Stimulated activated CD8-positive, alpha-beta memory T cell treated with anti-CD3 and anti-CD28 coated beads, Interleukin-15, amount 100 ng/mL, for 1 hour (primary cell): ENCODE data around the gene BEAN1.
"Not testable (repeated sequence)": the region's sequence is repeated elsewhere in the genome, so short reads cannot be mapped to it uniquely, and the experiment has no call there.

ENCODE experiments used
- DNase-seq: peaks from one replicate; pipeline ENCODE4 v3.0.0-alpha.2; 2020; ENCODE audit warnings: low read depth

The BEAN1 gene

DNA sequence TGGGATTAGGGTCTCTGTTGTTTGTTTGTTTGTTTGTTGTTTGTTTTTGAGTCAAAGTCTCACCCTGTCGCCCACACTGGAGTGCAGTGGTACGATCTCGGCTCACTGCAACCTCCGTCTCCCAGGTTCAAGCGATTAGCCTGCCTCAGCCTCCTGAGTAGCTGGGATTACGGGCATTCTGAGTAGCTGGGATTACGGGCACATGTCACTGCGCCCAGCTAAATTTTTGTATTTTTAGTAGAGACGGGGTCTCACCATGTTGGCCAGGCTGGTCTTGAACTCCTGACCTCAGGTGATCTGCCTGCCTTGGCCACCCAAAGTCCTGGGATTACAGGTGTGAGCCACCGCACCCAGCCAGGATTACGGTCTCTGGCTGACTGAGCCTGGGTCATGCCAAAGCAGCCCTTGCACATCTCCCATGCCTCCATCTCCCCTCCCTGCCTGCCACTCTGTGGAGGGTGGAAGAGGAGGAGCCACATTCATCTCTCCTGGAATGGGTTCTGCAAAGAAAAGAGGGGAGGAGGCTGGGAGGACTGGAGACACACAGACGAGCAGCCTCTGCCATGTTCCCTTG is 59.2 kb downstream of the BEAN1 start:
- no peak for DNase-seq

DNA sequence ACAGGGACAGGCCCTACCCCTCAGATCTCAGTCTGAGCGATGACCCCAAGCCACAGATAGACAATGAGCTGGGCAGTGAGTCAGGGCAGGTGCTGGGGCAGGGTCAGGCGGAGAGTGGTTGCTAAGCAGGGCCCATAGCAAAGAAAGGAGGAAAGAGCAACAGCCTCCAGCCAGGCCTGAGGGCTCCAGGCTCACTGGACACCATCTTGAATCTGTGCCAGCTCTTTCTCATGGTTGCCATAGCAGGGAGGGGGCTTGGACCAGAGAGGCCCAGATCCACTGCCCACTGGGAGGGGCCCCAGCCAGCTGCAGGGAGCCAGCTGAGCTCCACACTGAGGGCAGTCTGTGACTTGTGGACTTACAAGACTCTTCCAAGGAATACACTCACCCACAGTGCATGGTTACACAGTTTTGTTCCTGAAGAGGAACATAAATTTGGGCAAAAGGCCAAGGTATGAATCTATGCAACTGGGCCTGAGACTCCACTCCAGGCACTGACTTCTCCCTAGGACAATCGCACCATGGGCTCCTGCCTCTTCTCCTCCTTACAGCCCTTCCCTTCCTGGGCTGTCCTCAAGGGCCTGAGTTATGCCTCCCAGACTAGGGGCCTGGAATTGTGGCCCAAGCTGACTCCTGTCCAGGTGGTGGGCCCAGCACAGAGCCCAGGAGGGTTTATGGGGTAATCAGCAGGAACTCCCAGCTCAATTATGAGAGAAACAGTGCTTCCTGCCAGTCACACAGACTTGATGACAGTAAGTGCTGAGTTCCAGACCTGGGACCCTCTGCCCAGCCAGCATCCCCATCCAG is 59.9 kb downstream of the BEAN1 start:
- no peak for DNase-seq

DNA sequence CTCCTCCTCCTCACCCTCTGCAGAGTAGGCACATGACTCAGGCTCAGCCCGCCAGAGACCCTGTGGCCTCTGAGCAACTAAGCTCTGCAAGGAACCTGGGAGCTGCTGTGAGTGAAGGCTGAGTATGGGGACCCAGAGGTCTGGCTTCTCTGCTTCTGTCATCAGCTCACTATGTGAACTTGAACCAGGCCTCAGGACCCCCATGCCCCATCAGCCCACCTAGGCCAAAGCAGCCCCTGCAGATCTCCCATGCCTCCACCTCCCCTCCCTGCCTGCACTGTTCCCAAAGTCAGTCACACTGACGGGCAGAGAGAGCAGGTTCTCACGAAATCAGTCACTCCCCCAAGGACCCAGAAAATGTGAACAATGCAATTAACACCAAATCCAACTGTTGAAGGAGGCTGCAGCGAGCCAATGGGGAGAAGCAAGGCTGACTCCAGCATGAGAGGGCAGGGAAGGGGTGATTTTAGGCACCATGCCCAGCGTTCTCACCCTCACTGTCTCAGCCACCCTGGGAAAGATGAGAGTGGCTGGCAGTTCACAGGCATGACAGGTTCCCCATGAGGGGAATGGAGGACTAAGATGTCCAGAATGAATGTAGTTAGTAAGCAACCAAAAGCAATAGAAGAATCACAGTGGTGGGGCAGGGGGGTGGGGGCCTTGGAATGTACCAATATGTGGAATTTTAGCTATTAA is 60.6 kb downstream of the BEAN1 start:
- no peak for DNase-seq

DNA sequence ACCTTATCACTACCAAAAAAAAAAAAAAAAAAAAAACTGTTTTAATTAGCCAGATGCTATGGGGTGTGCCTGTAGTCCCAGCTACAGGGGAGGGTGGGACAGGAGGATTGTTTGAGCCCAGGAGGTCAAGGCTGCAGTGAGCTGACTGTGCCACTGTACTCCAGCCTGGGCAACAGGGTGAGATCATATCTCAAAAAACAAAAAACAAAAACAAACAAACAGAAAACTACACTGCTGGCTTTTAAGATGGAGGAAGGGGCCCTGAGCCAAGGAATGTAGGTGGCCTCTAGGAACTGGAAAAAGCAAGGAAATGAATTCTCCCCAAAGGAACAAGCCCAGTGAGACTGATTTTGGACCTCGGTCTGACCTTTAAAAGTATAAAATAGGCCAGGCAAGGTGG is 61.4 kb downstream of the BEAN1 start:
- DNase-seq = no peak

DNA sequence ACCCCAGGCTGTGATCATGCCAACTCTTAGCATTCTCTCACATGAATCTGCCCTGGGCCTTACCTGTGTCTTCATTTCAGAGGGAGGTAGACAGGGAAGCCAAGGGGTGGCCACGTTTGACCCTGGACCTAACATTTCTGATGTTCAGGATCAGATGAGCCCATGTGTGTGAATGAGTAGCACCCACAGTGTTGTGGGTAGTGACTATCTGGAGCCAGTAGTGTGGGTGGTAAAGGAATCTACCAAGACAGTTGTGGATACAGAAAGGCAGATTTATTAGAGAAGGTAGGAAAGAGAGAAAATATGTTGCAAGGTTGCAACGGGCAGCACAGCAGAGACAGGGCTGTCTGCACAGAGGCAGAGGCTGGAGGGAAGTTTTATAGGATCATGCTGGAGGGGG is 62.3 kb downstream of the BEAN1 start:
- no peak for DNase-seq

DNA sequence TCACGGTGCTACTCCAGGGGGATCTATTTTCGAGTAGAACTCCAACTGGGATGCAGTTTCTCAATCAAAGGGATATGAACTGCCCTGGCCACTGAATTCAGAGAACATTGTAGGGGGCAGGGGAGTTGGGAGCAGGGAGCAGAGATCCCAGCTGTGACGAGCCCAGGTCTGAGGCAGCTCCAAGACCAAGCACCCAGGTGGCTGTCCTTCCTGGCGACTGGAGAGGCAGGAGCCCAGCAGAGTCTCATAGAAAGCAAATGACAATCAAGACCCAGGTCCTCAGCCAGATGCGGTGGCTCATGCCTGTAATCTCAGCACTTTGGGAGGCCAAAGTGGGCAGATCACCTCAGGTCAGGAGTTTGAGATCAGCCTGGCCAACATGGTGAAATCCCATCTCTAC is 62.7 kb downstream of the BEAN1 start:
- no peak for DNase-seq

DNA sequence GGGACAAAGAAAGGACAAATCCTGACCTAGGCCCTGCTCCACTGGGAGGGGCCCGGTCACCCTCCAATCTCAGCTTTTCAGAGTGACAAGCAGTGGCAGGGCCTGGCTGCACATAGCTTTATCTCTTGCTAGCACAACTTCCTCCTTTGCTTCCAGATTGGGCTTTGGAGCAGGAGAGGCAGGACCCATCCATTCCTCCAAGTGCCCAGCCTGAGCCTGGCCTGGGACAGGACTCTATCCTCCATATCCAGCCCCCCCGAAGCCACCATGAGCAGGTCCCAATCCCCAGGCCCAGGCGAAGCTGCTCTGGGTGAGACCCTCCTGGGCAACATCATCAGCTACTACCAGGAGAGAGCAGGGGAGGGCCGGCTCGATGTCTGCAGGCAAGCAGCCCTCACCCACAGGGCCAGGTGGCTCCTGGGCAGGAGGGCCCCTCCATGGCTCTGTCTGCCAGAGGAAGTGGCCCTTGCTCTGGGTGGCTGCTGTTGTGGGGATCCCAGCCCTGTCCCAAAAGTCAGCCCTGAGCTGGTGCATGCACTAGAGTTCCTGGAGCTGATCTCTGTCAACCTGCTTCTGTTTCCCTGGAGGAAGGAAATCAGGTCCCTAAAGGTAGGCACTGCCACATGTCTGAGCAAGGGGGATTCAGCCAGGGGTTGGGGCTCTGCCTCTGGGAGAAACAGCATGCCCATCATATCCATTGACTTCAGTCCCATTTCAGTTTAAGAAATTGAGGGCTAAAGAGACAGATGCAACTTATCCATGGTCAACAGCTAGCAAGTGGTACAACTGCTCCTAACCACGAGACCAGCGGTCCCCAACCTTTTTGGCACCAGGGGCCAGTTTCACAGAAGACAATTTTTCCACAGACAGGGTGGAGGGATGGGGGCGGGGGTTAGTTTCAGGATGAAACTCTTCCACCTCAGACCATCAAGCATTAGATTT is 64.0 kb downstream of the BEAN1 start:
- DNase-seq = no peak

DNA sequence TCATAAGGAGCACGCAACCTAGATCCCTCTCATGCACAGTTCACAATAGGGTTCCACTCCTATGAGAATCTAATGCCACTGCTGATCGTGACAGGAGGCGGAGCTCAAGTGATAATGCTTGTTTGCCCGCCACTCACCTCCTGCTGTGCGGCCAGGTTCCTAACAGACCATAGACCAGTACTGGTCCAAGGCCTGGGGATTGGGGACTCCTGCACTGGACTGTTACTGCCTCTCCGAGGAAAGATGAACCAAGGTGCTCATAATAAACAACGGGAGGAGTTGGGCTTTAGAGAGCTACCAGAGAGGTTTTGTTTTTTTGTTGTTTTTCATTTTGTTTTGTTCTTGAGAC is 64.6 kb downstream of the BEAN1 start:
- DNase-seq = no peak

DNA sequence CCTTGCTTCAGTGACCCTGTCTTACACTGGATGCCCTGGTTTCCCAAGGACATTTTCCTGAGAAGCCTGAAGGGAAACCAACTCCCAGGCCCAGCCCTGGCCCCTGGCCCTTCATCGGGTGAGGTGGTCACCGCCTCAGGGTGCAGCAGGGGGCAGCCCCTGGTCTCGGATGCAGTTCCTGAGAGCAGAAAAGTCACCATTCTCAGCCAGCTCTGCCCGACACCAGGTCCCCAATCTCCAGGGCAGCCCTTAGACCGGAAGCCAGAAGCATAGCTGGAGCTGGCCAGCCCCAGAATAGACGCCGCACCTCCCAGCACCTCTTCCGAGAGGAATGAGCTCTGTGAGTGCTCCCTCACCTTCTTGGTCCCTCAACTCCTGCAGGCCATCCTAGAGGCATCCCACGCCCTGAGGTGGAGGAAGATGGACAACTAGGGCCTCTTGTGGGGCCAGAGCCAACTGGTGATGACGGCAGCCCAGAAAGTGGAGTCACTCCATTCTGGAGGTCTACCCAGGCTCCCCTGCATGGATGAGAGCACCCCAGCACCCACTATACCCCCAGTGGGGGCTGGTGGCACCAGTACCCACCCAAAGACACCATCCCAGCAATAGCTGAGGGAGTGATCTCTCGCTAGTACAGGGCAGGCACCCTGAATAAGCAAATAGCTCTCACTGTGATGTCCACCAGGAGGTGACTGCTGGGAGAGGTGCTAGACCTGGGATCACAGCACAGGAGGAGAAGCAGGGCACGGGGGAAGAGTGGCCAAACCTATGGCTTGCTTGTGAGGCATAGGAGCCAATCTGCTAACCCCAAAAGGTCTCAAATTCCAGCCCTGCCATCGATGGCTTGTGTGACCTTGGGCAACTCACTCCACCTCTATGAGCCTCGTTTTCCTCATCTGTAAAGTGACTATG is 66.7 kb downstream of the BEAN1 start:
- no peak for DNase-seq

DNA sequence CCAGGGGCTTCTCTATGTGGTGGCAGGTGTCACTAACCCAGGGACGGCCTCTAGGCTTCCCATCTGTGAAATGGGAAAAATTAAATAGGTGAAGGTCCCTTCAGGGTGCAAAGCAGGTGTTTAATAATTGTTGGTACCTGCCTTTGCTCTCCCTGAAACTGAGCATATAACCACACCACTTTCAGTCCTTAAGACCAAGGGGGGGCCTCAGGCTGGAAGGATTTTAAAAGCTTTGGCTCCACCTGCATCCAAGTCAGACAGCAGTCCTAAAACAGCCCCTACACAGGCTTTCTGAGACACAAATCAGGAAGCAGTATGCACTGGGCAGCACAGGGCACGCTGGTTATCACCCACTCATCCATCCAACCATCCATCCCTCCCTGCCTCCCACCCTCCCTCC is 67.8 kb downstream of the BEAN1 start:
- no peak for DNase-seq

DNA sequence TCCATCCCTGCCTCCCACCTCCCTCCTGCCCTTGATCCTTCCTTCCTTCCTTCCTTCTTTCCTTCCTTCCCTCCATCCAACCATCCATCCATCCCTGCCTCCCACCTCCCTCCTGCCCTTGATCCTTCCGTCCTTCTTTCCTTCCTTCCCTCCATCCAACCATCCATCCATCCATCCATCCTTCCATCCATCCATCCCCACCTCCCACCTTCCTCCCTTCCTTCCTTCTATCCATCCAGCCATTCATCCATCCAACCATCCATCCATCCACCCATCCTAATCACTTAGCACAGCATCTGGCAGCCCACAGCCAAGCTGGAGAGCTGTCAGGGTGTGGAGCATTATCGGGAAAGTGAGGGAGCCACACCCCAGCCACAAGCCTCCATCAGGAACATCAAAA is 68.3 kb downstream of the BEAN1 start:
- DNase-seq = no peak

DNA sequence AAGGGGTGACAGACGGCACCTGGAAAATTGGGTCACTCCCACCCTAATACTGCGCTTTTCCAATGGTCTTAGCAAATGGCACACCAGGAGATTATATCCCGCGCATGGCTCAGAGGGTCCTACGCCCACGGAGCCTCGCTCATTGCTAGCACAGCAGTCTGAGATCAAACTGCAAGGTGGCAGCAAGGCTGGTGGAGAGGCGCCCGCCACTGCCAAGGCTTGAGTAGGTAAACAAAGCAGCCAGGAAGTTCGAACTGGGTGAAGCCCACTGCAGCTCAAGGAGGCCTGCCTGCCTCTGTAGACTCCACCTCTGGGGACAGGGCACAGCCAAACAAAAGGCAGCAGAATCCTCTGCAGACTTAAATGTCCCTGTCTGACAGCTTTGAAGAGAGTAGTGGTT is 69.1 kb downstream of the BEAN1 start:
- not testable (repeated sequence) for DNase-seq

DNA sequence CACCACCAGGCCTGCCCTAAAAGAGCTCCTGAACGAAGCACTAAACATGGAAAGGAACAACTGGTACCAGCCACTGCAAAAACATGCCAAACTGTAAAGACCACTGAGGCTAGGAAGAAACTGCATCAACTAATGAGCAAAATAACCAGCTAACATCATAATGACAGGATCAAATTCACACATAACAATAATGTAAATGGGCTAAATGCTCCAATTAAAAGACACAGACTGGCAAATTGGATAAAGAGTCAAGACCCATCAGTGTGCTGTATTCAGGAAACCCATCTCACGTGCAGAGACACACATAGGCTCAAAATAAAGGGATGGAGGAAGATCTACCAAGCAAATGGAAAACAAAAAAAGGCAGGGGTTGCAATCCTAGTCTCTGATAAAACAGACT is 70.8 kb downstream of the BEAN1 start:
- DNase-seq = not testable (repeated sequence)

DNA sequence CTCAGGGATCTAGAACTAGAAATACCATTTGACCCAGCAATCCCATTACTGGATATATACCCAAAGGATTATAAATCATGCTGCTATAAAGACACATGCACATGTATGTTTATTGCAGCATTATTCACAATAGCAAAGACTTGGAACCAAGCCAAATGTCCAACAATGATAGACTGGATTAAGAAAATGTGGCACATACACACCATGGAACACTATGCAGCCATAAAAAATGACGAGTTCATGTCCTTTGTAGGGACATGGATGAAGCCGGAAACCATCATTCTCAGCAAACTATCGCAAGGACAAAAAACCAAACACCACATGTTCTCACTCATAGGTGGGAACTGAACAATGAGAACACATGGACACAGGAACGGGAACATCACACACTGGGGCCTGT is 74.5 kb downstream of the BEAN1 start:
- DNase-seq = not testable (repeated sequence)

DNA sequence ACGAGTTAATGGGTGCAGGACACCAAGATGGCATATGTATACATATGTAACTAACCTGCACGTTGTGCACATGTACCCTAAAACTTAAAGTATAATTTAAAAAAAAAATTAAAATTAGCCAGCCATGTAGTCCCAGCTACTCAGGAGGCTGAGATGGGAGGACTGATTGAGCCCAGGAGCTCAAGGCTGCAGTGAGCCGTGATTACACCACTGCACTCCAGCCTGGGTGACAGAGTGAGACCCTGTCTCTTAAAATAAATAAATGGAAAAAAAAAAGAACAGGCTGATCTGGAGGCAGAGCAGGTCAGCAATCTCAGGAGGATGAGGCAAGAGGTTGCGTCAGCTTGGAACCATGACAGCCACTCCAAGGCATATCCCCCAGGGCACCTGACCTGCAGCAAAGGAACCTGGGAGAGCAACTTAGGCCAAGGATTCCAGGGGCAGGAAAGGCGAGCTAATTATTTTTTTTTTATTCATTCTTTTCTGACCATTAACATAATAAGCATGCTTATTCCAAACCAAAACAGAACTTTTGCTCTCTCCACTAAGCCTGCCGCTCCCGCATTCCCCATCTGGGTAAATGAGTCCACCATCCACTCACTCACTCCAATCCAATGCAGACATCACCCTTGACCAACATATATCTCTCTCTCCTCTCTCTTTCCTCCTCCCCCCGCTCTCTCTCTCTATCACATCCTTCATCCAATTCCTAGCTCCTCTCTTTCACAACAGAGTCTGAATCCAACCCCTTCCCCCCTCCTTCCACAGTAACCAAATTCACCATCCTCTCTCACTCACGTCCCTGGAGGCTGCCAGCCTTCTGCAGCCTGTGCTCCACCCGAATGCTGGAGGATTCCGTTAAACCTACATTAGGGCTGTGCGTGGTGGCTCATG is 75.2 kb downstream of the BEAN1 start:
- DNase-seq = no peak

DNA sequence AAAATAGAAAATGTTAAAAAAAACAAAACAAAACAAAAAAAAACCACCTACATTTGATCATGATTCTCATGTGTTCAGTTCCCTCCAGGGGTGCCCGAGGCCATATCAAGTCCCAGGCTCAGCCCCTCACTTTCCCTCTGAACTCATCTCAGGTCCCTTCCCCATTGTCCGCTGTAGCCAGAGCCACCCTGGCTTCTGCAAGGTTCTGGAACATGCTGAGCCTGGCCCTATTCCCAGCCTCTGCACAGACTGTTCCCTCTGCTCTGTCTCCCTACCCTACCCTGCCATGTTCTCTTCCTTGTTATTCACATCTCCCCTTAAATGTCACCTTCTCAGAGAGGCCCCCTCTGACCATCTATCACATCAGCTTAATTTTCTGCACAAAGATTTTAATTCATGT is 75.9 kb downstream of the BEAN1 start:
- DNase-seq = no peak

DNA sequence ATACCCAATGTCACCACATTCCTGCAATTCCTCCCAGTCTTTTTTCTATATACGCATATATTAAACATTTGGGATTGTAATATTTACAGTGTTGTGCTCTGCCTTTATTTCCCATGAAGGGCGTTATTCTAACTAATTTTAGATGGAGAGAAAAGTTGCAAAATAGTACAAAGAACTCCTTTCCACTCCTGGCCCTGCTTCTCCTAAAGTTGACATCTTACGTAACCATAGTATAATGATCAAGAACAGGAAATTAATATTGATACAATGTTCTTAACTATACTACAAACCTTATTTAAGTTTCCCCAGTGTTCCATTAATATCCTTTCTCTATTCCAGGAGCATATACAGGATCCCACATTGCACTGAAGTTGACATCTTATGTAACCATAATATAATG is 76.5 kb downstream of the BEAN1 start:
- DNase-seq = no peak

DNA sequence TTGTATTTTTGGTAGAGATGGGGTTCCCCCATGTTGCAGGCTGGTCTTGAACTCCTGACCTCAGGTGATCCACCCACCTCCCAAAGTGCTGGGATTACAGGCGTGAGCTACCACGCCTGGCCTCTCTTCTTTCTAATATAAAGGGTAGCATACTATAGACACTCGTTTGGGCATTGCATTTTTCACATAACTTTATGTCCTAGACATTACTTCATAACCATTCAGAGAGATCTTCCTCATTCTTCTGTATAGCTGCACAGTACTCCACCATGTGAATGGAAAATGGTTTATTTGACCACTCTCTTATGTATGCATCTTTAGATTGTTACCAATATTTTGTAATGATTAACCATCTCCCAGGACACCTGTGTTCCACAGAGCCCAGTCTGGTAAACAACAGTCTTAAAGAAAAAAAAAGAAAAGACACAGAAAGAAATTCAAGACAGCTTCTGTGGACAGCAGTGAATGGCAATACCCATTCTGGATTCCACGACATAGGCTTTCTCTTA is 80.7 kb downstream of the BEAN1 start:
- DNase-seq = no peak

DNA sequence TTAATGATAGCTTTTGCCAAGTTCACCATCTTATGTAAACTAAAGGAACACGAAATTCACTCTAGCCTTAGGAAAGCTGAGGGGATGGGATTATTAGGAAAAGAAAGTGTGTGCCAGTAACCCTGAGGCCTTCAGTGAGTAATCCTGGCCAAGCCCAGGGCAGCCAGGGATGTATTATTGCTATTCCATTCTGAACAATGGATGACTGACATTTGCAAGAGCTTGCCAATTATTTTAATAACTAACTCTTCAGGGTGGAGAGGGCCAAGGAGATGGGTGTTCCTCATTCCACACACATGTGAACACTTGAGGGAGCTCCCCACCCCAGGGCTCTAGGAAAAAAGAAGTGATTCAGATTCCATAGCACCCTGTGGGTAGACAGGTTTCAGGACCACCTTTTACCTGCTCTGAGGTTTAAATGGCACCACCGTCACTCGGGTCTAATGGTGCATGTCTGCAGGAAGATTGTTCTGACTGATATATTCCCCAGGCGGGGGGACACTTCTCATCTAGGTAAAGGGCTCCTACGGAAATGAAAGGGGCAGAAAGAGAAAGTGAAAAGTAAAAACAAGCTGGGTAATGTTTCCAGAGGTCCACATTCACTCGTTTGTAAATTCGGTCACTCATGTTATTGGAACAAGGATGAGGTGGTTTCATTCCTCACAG is 81.3 kb downstream of the BEAN1 start:
- DNase-seq = no peak
